M059J (cell line): ENCODE data around the gene SLC23A2. TPM values are rescaled to one million over a fixed set of nuclear protein-coding genes. Genes with fewer than 3 reads are reported as not detected.
"Not testable (repeated sequence)": the region's sequence is repeated elsewhere in the genome, so short reads cannot be mapped to it uniquely, and the experiment has no call there.

ENCODE experiments used
- DNase-seq: peaks from one replicate; pipeline ENCODE4 v3.0.0-alpha.2; 2012; ENCODE audit warnings: low read depth
- total RNA-seq: library from RNA; depleted of rRNA; stranded (reverse); fragments of >200 nt; shearing (Covaris generic); gene quantifications from 2 replicates; pipeline ENCODE4 v1.2.3, GENCODE V29; 2014

The SLC23A2 gene
- total RNA-seq, 1 experiment from 2014 or later, result 19.7 TPM

DNA sequence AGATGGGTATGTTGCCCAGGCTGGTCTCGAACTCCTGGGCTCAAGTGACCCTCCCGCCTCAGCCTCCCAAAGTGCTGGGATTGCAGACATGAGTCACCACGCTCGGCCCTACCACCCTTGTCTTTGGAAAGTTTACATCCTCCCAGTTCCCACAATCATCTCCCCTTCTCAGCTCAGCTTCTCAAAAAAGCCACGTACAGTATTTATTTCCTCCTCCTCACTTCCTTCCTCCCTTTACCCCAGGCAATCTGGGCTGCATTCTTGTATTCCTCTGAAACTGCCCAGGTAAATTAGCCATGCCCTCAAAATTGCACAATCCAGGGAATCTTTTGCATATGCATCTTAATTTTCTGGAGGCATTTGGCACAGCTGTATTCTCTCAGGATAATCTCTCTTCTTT lies 7.4 kb upstream of the SLC23A2 start:
- DNase-seq, result peak; percentile 80

DNA sequence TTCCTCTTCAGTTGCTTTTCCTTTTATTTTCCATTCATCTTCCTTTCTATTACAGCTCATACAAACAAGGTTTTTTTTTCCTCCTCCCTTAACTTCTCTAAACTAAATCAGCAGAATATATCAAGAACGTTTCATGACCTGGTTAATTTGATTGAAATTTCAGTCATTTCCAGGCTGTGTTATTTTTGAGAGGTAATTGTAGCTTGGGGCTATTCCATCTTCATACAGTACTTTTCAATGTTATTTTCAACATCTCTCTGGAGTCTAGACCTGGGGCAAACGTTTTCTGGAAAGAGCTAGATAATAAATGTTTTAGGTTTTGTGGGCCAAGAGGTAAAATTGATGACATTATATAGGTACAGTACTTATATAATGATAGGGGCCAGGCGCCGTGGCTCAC lies 4.0 kb upstream of the SLC23A2 start:
- no peak for DNase-seq

DNA sequence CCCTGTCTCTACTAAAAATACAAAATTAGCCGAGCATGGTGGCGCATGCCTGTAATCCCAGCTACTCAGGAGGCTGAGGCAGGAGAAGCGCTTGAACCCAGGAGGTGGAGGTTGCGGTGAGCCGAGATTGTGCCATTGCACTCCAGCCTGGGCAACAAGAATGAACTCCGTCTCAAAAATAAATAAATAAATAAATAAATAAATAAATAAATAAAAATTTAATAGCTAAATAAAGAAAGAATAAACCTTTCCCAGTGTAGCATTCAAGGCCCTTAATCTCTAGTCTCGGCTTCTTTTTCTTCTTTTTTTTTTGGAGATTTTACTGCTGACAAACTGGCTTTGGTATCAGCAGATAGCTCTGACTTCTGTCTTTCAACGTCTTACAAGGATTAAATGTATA lies 3.5 kb upstream of the SLC23A2 start:
- not testable (repeated sequence) for DNase-seq

DNA sequence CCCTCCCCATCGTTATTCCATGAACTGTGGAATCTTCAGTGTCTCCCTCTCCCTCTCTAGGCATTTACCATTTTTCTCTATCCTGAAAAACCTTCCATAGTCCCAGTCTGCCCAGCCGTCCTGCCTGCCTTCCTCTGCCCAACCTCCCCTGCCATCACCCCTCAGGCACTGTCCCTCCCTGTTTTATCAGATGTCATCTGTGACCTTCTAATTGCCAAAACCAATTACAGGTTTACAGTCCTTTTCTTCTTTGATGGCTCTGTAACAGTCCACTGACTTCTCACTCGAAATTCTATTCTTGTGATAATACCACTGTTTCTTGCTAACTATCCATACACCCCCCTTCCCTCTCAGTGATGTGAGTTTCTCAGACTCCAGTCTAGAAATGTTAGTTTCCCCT lies 2.3 kb upstream of the SLC23A2 start:
- DNase-seq, result no peak

DNA sequence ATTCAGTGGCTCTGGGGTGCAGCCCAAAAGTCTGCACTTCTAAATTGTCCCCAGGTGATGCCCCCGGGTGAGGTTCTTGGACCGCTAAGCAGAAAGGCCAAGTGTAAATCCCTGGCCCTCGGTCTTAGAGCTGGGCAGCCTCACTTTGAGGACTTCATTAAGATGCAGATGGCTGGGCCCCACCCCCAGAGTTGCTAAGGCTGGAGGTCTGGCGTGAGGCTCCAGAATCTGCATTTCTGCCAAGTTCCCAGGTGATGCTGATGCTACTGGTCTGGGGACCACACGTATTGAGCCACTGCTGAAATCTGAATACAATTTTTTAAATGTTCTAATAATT lies 735 bp upstream of the SLC23A2 start:
- DNase-seq, result no peak

DNA sequence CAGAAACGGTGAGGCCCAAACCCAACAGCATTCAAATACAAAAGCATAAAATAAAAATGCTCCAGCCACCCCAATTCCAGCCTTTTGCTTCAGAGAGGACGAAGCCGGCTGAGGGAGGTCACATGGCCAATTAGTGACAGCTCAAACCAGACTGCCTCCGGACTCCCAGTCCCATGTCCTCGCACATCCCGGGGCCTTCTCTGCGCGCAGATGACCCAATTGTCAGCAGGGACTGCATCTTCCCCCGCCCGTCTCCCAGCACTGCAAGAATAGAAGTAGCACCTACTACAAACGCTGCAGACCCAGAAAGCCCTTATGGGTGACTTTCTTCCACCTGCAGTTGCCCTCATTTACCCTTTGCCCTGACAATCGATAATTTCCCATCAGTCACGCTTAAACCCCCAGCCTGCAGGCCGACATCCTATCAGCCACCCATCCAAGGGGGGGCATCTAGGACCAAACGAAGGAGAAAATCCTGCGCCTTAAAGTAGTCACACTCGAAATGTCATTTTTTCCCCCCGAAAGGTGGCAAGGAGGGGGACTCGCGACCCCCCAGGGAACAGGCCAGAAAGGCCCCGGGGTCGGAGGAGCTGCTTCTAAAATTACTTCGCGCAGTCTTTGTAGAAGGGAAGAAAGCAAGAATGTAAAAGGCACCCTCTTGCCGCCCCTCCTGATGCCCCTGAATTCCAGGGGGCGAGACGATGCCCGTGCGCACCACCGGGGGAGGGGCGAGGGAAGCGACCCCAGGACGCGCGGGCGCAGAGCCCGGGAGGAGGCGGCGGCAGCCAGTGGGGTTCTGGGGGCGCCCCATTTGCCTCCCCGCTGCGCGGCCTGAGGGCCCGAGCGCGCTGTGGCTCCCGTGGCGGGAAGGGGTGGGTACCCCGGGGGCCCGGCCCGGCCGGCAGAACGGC lies 792 bp downstream of the SLC23A2 start:
- DNase-seq, result no peak

DNA sequence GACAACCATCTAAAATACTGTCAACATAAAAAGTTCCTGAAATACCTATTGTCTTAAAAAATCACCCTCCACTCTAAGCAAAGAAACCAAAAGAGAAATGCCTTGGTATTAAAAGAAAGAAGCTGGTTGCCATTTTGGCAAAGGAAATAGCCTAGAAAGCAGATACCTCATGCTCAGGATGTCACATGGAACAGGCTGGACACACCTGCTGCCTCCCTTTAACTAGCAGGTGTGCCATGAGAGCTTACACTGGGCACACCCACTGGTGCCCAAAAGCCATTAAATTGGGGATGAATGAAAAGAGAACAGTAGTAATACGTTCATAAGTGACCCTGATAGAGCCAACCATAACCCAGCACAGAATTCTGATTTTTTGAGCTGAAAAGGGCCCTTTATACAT lies 1.5 kb downstream of the SLC23A2 start:
- no peak for DNase-seq

DNA sequence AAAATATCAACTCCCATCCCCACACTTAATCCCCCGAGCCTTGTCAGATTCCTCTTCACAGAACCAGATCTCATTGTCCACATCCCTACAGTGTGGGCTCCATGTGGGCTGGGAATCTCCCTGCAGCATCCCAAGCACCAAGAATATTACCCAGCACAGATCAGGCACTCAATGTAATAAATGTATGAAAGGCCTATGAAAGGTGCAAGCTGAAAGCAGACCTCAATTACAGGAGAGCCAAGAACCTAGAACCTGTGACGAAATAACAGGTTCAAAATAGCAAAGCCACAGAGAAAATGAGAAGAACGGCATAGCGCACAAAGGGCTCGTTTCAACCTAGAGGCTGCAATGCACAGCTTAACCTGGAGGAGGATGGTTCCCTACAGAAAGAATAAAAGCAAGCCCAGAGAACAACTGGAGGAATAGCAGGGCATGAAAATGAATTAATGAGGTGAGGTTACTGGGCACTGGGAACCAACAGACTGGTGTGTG lies 3.1 kb downstream of the SLC23A2 start:
- no peak for DNase-seq

DNA sequence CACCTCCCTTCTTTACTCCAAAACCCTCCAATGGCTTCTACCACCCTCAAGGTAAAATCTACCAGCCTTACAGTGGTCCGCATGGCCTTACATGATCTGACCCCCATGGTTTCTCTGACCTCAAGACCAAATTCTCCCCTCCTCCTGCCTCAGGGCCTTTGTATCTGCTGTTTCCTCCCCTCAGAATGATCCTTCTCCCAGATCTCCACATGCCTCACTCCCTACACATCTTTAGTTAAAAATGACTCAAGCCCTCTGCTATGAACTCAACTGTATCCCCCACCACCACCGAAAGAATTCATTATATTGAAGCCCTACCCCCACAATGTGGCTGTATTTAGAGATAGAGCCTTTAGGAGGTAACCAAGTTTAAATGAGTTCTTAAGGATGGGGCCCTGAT lies 4.1 kb downstream of the SLC23A2 start:
- DNase-seq, result peak; percentile 51

DNA sequence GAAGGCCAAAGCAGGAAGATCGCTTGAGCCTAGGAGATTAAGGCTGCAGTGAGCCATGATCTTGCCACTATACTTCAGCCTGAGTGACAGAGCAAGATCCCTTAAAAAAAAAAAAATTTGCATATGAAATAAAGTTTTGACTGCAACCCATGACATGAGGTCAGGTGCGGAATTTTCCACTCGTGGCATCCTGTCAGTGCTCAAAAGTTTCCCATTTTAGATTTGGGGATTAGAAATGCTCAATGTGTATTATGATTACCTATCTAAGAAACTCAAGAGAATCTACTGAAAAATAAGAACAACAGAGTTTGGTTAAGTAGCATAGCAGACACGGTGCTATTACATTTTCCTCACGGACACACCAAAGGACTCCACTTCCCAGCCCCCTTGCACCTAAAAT lies 11.7 kb downstream of the SLC23A2 start:
- DNase-seq, result no peak

DNA sequence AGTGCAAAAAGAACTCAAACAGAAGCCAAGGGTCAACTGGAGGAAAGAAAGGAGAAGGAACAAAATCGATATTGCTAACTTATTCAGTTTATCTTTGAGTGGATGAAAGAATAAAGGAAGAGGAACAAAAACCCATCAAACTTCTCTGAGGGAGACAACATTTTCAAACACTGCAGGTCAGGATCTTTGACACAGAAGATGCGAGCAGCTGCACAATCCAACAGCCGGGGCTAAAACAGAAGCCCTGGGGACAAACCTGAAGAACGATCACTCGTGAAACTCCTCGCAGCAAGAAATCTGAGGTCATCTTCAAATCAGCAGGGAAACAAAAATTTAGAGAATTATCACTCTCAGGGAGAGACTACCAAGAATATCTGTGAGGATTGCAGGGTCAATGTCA lies 14.2 kb downstream of the SLC23A2 start:
- DNase-seq, result no peak

DNA sequence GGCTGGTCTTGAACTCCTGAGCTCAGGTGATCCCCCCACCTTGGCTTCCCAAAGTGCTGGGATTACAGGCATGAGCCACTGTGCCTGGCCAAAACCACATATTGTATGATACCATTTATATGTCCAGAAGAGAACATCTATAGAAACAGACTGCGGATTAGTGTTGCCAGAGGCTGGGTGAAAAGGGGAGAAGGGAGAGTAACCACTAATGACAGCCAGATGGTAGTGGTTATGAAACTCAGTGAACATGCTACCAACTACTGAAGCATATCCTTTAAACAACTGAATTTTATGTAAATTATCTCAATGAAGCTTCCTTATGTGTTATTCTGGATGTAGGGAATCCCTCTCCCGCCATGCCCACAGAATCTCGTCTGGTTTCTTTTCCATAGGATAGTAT lies 15.7 kb downstream of the SLC23A2 start:
- no peak for DNase-seq

DNA sequence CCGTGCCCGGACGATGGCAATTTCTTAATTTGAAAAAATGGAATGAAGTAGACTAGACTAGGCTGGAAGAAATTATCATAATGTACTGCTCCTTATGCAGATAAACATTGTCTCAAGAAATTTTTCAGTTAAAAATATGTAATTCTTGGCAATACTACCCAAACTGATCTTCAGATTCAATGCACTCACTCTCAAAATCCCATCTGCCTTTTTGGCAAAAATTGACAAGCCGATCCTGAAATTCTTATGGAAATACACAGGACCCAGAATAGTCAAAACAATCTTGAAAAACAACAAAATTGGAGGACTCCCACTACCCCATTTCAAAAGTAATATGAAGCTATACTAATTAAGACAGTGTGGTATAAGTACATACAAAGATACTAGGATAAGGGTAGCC lies 19.0 kb downstream of the SLC23A2 start:
- no peak for DNase-seq

DNA sequence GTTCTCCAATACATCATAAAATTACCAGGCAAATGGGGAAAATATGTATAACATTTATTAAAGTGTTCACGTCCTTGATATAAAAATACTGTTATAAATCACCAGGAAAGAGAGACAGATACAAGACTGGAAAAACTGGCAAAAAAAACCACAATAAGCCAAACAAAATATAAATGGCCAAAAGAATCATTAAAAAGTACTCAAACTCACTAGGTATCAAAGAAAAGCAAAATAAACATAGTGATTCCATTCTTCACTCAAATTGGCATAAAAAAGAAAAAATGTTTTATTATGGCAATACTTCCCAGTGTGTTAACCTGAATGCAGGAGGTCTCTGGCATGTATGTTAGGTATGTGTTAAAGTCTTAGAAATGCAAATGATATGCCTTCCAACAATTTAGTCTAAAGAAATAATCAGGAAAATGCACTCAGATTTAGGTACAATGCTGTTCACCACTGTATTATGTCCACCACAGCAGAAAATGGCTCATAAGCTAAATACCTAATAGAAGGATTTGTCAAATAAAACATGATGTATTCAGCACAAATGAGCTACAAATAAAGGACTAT lies 21.4 kb downstream of the SLC23A2 start:
- DNase-seq, result no peak

DNA sequence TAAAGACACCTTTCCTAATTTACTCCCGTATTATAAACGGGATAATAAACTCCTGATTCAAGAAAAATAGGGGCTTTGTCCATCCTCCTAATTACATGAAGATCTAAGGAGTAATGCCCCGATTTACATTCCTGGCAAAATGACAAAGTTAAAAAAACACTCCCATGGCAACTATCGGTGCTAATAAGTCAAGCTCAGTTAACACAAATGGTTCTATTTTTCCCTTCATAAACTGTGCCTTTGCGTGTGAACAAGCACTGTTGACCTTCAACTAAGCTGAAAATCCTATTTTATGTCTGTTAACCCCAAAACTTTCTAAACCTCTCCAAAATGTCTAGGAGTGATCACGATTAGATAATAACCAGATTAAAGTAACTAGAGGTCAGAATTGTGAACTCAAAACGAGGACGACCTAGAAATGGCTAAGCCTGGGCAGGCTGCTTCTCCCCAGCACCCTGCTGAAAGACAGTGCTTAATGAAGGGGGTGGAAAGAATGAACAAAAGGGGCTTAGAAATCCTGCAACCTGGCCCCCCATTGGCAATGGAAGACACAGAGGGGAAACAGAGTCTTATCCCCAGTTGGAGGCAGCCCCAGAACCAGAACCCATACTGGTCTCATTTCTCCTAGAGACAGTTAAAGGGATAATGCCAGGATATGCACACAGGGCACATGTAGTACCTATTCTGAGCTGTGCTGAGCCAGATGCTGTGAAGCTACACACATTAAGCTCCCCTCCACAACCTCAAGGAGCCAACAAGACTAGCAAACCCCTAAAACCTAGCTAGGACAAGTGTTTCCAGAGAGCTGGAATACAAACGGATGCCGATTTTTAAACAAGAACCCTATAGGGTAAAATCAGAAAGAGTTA lies 23.0 kb downstream of the SLC23A2 start:
- DNase-seq, result no peak

DNA sequence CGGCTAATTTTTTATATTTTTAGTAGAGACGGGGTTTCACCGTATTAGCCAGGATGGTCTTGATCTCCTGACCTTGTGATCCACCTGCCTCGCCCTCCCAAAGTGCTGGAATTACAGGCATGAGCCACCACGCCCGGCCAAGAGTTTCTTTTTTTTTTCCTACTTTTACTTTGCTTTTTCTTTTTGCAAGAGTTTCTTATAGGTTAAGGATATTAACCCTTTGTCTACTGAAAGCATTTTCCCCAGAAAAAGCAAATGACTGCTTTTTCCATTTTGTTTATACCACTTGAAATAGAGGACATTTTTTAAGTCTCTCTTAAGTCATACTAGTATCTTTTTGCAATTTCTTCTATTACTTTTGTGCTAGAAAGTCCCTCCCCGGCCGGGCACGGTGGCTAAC lies 25.3 kb downstream of the SLC23A2 start:
- not testable (repeated sequence) for DNase-seq

DNA sequence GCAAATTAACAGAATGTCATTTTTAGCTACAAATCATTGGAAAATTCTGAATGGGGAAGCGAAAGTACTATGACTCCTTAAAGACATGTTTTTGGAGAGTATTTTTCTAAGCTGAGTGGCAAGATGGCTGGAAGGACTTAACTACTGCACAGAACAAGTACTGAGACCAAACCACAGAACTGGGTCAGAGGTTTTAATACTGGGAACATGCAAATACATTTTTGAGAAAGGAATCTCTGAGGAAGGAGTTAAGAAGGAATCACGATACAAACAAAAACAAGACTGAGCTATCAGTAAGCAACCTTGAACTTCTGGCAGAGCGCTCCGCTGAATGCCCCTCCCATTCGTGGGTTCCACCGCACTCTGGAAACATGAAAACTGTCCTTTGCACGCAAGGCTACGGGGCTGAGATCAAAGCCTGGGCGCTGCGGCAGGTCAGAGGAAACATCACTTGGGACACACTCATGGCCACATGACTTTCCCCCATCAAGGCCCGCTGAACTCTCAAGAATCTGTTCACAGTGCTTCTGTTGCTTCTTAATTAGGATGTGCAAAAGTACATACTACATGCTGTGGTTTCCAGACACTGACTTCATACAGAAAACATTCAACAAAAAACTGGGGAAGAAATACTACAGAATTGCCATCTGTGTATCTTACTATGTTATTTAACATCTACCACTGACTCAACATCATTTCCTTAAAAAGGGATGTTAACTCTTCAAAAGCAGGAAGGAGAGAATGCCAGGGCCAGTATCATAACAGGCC lies 27.8 kb downstream of the SLC23A2 start:
- DNase-seq, result no peak

DNA sequence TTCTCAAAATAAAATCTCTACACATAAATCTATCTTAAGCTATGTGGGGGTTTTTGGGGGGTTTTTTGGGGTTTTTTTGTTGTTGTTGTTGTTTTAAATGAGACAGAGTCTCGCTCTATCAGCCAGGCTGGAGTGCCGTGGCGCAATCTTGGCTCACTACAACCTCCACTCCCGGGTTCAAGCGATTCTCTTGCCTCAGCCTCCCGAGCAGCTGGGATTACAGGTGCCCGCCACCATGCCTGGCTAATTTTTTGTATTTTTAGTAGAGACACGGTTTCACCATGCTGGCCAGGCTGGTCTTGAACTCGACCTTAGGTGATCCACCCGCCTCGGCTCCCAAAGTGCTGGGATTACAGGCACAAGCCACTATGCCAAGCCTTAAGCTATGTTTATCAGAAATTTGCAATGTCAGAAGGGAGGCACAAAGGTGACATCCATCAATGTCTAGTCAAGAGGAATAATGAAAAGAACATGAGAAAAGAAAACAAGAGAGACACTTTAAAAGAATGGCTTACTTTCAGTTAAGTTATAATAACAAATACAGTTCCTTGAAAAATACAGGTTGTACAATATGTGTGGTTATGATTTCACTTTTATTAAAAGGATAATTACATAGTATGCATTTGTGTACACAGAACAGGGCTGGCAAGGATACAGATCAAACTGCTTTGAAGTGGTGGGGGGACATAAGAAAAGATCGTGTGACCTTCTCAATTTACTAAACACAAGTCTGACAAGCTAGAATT lies 28.6 kb downstream of the SLC23A2 start:
- no peak for DNase-seq

DNA sequence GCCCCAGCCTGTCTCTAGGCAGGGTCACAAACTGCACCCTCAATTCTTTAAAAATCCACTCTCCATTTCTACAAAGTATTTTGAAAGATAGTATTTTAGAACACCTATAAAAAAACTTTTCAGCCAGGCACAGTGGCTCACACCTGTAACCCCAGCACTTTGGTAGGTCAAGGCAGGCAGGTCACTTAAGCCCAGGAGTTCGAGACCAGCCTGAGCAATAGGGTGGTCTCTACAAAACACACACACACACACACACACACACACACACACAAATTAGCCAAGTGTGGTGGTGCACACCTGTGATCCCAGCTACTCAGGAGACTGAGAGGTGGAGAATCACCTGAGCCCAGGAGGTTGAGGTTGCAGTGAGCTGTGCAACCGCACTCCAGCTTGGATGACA lies 30.2 kb downstream of the SLC23A2 start:
- DNase-seq, result no peak

DNA sequence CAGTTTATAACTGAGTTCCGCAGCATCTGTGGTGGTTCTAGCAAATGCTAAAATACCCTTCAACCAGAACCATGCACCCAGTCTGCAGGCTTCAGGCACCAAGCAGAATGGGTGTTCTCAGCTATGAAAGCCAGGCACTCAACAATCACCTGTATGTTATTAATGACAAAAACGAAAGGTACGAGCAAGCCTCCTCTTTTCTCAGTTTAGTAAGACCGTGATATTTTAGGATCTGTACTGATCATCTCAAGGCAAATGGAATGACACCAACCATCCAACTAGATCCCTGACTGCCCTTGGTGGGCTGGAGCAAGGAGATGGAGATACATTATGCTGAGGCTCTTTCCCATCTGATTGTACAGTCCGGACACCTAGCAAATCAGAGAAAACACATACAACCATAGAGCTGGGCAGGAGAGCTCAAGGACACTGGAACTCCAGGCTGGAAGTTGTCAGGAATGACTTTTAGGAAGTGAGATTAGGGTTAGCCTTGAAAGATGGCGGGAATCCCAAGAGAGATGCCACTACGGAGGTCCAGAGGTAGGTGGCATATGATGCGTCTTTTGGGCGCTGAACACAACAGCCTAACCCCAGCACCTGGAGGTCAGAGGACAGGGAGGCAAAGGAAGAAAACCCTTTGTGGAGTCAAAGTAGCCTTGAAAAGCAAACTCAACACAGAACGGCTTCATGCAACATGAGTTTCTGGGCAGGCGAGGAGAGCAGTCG lies 33.4 kb downstream of the SLC23A2 start:
- DNase-seq, result no peak
